Adrenal gland (tissue), 5 donors: ENCODE data around the gene MACROH2A1.

ENCODE experiments used
- POLR2A ChIP-seq, 2 donors: fragments of 450-650 bp; IDR thresholded peaks; one replicate each; pipeline ENCODE4 v1.6.1; 2017; ENCODE audit warnings: antibody characterized with exemption in 2 of 2, mild to moderate bottlenecking in 2 of 2, moderate library complexity in 1 of 2
- TF ChIP-seq, protein P1 (sequence below), 6 experiments: fragments of 450-650 bp in 4 of 6; fragments of 200-600 bp in 2 of 6; sonication (generic) in 1 of 6; IDR thresholded peaks; 1 replicate in 5 of 6; 2 replicates in 1 of 6; pipeline versions ENCODE4 v1.5.1 to v1.8.0; 2016 to 2021; ENCODE audit warnings: antibody characterized with exemption in 6 of 6, mild to moderate bottlenecking in 2 of 6, moderate library complexity in 1 of 6
- donor health status: DM: no; HTN: no; CAD: no.

DNA sequence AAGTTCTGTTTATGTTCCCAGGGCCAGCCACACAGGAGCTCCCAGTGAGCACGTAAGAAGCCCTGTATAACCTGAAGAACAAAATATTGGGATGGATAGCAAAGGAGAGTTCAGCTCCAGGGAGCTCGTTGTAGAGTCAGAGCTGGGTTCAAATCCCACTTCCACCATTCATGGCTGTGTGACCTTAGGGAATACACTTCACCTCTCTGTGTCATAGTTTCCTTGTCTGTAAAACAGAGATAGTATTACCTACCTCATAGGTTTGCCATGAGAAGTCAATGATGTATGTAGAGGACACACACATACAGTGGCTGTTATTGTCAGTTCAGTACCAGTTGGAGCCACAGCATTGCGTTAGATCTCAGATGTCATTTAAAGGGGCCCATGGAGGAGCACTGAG is 67.4 kb downstream of the MACROH2A1 start:
- TF ChIP-seq POLR2A (IDR thresholded peaks at IDR 0.05): no peak
- TF ChIP-seq, protein P1, sequence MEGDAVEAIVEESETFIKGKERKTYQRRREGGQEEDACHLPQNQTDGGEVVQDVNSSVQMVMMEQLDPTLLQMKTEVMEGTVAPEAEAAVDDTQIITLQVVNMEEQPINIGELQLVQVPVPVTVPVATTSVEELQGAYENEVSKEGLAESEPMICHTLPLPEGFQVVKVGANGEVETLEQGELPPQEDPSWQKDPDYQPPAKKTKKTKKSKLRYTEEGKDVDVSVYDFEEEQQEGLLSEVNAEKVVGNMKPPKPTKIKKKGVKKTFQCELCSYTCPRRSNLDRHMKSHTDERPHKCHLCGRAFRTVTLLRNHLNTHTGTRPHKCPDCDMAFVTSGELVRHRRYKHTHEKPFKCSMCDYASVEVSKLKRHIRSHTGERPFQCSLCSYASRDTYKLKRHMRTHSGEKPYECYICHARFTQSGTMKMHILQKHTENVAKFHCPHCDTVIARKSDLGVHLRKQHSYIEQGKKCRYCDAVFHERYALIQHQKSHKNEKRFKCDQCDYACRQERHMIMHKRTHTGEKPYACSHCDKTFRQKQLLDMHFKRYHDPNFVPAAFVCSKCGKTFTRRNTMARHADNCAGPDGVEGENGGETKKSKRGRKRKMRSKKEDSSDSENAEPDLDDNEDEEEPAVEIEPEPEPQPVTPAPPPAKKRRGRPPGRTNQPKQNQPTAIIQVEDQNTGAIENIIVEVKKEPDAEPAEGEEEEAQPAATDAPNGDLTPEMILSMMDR (IDR thresholded peaks at IDR 0.05): no peak
